Ovary (tissue), 9 donors: ENCODE data around the gene GPR152. TPM values are rescaled to one million over a fixed set of nuclear protein-coding genes. Genes with fewer than 3 reads are reported as not detected.
"Not testable (repeated sequence)": the region's sequence is repeated elsewhere in the genome, so short reads cannot be mapped to it uniquely, and the experiment has no call there.

Experiments
- DNase-seq, 5 donors: peaks; one replicate each; pipeline ENCODE4 v3.0.0-alpha.2; 2019 to 2020
- H3K27ac ChIP-seq, 2 donors: fragments of 200-600 bp; one replicate each; pipeline versions ENCODE4 v1.5.1 to v1.8.0; 2019 to 2022
- H3K27me3 ChIP-seq: fragments of 200-600 bp; one replicate; pipeline ENCODE4 v1.8.0; 2022
- H3K36me3 ChIP-seq: fragments of 200-600 bp; sonication (generic); one replicate; pipeline ENCODE4 v1.5.1; 2019
- H3K4me1 ChIP-seq: one replicate; pipeline ENCODE4 v1.8.1; 2013; ENCODE audit warnings: mild to moderate bottlenecking, moderate library complexity; ENCODE audit not compliant: insufficient read depth
- H3K4me3 ChIP-seq: fragments of 200-600 bp; sonication (generic); one replicate; pipeline ENCODE4 v1.5.1; 2017
- H3K9me3 ChIP-seq, 2 donors: fragments of 200-600 bp in 1 of 2; sonication (generic) in 1 of 2; one replicate each; pipeline versions ENCODE4 v1.5.1 to v1.8.1; 2013 to 2019; ENCODE audit warnings: mild to moderate bottlenecking in 1 of 2, moderate library complexity in 1 of 2
- EP300 ChIP-seq: sonication (generic); formaldehyde crosslinking; IDR thresholded peaks from one replicate; pipeline ENCODE4 v1.6.1; 2017; ENCODE audit warnings: antibody characterized with exemption
- POLR2A ChIP-seq: fragments of 450-650 bp; IDR thresholded peaks from one replicate; pipeline ENCODE4 v1.6.1; 2017; ENCODE audit warnings: antibody characterized with exemption, mild to moderate bottlenecking, moderate library complexity
- WGBS, 3 donors: extraction: QIAGEN DNeasy Blood & Tissue Kit in 1 of 3; methylation state at CpG; one replicate each; pipeline versions ENCODE4 v1.1.5 to v1.1.7; 2013 to 2017; 5-methylcytosine and 5-hydroxymethylcytosine counted together
- intact Hi-C, 4 donors: fragments of 100-400 bp; cut with DNase I; formaldehyde crosslinking; loops; one replicate each; pipeline versions ENCODE4 v1.11.0 to v1.15.1; 2022 to 2023
- polyA plus RNA-seq, 2 donors: library from polyadenylated mRNA; stranded (reverse); fragments of 200-250 nt in 1 of 2; fragments of 350-450 nt in 1 of 2; fragmentation: Illumina TruSeq in 1 of 2; extraction: RNeasy Lipid Tissue Mini Kit (QIAGEN cat#74804) in 1 of 2; gene quantifications; one replicate each; pipeline ENCODE4 v1.2.3, GENCODE V29; 2013 to 2014
- total RNA-seq, 7 donors: library from RNA; depleted of rRNA in 2 of 7; stranded (reverse); fragments of >200 nt in 2 of 7; fragmentation: NEBNext Ultra II Directional in 3 of 7; extraction: Animal tissue kit (Norgen Biotek cat#: 25700) in 3 of 7; gene quantifications; one replicate each; pipeline versions ENCODE4 v1.1.0 to v1.2.4, GENCODE V29; 2016 to 2023
- TF ChIP-seq, protein P1 (sequence below), 3 donors: fragments of 450-650 bp in 2 of 3; fragments of 200-600 bp in 1 of 3; IDR thresholded peaks; one replicate each; pipeline versions ENCODE4 v1.5.1 to v1.8.0; 2016 to 2022; ENCODE audit warnings: antibody characterized with exemption in 3 of 3, mild to moderate bottlenecking in 1 of 3
- donor health status: DM: no; HTN: no; CAD: no; lungs with moderate emphysema.
- donor health status: DM: no; HTN: no; CAD: no.
- donor health status: Bipolar disorder and iron deficiency.
- donor health status: DM: yes; HTN: yes; CAD: no.
- donor health status: DM: no; HTN: no; CAD: no.
- donor health status: DM: yes; HTN: yes; CAD: no.

GPR152 gene
- total and polyA plus RNA-seq, 9 donors: 0.15 TPM; not detected in 8

DNA sequence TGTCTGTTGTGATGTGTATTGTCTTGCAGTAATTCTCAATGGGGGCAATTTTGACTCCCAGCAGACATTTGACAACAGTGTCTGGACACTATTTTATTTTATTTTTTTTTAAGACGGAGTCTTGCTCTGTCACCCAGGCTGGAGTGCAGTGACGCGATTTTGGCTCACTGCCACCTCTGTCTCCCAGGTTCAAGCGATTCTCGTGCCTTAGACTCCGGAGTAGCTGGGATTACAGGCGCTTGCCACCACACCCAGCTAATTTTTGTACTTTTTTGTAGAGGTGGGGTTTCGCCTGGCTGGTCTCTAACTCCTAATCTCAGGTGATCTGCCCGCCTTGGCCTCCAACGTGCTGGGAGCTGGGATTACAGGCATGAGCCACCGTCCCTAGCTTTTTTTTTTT is 22.8 kb downstream of the GPR152 start:
- Histone ChIP-seq H3K27ac (no peak overlapping the region), H3K4me3 (no peak overlapping the region), H3K9me3 (no peaks in the 10 kb centered on the region), H3K27me3 (no peaks in the 10 kb centered on the region), H3K4me1 (peaks cover 5% of the 10 kb centered on the region), H3K36me3 (no peaks in the 10 kb centered on the region)
- intact Hi-C loops: loop anchor here in 2 of 4 donors (5.0 kb wide), 2 partner anchors 153 to 1292 kb away; partner anchors contain the start of gene GSTP1 (in 1 of the 2)
- peak in 2 of 5 donors; percentile 42 for DNase-seq
- TF ChIP-seq POLR2A: no peak
- no peak for TF ChIP-seq EP300
- TF ChIP-seq, protein P1, sequence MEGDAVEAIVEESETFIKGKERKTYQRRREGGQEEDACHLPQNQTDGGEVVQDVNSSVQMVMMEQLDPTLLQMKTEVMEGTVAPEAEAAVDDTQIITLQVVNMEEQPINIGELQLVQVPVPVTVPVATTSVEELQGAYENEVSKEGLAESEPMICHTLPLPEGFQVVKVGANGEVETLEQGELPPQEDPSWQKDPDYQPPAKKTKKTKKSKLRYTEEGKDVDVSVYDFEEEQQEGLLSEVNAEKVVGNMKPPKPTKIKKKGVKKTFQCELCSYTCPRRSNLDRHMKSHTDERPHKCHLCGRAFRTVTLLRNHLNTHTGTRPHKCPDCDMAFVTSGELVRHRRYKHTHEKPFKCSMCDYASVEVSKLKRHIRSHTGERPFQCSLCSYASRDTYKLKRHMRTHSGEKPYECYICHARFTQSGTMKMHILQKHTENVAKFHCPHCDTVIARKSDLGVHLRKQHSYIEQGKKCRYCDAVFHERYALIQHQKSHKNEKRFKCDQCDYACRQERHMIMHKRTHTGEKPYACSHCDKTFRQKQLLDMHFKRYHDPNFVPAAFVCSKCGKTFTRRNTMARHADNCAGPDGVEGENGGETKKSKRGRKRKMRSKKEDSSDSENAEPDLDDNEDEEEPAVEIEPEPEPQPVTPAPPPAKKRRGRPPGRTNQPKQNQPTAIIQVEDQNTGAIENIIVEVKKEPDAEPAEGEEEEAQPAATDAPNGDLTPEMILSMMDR (IDR thresholded peaks at IDR 0.05): no peak
- WGBS, 3 donors: 77 to 83% (median 79%) methylated on average over 11 of the region's 11 CpGs

DNA sequence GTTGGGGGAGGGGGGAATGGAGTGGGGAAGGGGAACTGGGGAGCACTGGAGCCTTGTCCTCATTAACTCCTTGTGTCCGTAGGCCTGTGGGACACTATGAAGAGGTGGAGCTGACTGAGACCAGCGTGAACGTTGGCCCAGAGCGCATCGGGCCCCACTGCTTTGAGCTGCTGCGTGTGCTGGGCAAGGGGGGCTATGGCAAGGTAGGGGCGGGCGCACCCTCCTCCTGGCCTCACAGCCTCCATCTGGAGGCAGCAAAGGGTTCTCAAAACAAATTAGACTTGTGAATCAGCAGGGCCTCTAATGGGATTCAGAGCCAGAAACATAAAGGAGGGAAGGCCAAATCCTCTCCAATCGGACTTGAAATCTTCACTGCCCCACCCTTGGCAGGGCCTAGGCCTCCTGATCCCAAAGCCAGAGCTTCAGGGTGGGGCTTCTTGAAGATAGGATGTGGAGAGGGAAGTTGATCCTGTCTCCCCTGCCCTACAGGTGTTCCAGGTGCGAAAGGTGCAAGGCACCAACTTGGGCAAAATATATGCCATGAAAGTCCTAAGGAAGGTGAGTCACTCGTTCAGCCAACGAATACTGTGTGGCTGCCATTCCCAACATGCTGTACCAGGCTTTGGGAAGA is 23.4 kb downstream of the GPR152 start:
- peaks cover 5% of the 10 kb centered on the region for H3K4me1 ChIP-seq
- peak overlapping the region; percentile 89 for H3K4me3 ChIP-seq
- intact Hi-C loops: loop anchor here in 1 of 4 donors (5.0 kb wide), 1 partner anchor 153 kb away; the partner anchor contains the start of gene GSTP1
- no peaks in the 10 kb centered on the region for H3K9me3 ChIP-seq
- TF ChIP-seq POLR2A (no peak), EP300 (no peak)
- TF ChIP-seq, protein P1 (IDR thresholded peaks at IDR 0.05): no peak
- peak in 2 of 5 donors; percentile 47 to 49 for DNase-seq
- 40 to 53% (median 42%) methylated on average over 12 of the region's 12 CpGs for WGBS, 3 donors
- H3K27me3 ChIP-seq: no peaks in the 10 kb centered on the region
- no peak overlapping the region for H3K27ac ChIP-seq
- H3K36me3 ChIP-seq: no peaks in the 10 kb centered on the region

DNA sequence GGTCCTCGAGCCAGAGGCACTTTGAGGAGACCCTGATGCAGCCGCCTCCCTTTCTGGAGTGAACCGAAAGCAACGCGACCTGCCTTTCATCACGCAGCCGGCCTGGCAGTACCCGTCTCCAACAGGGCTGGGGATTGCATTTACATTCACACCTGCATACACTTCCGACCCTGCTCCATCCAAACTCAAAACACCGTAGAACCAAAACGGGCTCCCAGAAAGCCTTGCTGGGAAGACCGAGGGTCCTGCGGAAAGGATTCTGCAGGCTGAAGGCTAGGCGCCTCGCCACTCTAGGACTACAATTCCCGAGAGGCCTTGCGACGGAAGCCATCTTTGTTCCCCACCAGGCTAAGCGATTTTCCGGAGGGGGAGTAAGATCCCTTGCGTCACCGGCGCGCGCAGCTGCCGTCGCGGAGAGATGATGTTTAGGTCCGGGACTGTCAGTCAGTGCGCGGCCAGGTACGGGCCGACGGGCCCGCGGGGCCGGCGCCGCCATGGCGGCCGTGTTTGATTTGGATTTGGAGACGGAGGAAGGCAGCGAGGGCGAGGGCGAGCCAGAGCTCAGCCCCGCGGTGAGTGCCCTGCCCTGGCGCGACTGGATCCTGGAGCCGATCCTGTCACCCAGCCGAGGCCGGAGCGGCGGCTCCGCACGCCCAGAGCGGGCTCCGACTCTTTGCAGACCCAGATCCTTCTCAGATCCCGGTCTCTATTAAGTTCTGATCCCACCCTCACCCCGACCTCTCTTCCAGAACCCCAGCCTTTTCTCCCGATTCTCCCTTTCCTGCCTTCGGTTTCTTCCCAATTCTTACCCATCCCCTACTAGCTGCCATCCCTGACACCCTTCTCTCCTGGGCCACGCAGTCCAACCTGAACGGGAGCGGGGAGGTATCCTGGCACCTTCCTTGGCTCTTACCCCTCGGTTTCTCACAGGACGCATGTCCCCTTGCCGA is 24.2 kb downstream of the GPR152 start, which contains the start of gene RPS6KB2:
Gene RPS6KB2 (plus strand): TSS at position 443 of the 950 bp plus-strand sequence. CDS start 52 bp downstream, at position 495.
- peak; percentile 98 to 100 (median 99) for DNase-seq
- WGBS, 3 donors: 0 to 1% (median 1%) methylated on average over 67 to 68 of the region's 68 CpGs
- peaks cover 5% of the 10 kb centered on the region for H3K4me1 ChIP-seq
- no peaks in the 10 kb centered on the region for H3K36me3 ChIP-seq
- peak within 1 kb of the TSS; percentile 60 to 80 for H3K27ac ChIP-seq
- no peaks in the 10 kb centered on the region for H3K9me3 ChIP-seq
- H3K27me3 ChIP-seq: no peaks in the 10 kb centered on the region
- peak within 1 kb of the TSS; percentile 89 for H3K4me3 ChIP-seq
- intact Hi-C loops: loop anchor here in 1 of 4 donors (5.0 kb wide), 1 partner anchor 154 kb away; the partner anchor contains the start of gene GSTP1
- TF ChIP-seq POLR2A (peak; percentile 89), EP300 (no peak)

DNA sequence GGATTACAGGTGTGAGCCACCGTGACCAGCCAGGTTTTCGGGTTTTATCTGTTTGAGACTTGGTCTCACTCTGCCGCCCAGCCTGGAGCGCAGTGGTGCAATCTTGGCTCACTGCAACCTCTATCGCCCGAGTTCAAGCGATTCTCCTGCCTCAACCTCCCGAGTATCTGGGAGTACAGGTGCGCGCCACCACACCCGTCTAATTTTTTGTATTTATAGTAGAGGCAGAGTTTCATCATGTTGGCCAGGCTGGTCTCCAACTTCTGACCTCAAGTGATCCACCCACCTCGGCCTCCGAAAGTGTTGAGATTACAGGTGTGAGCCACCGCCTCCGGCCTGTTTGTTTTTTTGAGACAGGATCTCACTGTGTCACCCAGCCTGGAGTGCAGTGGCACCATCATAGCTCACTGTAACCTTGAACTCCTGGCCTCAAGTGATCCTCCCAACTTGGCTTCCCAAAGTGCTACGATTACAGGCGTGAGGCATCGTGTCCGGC is 25.1 kb downstream of the GPR152 start:
- DNase-seq: peak in 2 of 5 donors; percentile 45 to 47
- peak overlapping the region; percentile 89 for H3K4me3 ChIP-seq
- H3K27ac ChIP-seq: peak overlapping the region in 1 of 2 donors; percentile 60
- not testable (repeated sequence) for H3K9me3 ChIP-seq, H3K4me1 ChIP-seq, H3K36me3 ChIP-seq, H3K27me3 ChIP-seq
- intact Hi-C loops: loop anchor here in 1 of 4 donors (5.0 kb wide), 1 partner anchor 155 kb away; the partner anchor contains the start of gene GSTP1
- WGBS, 3 donors: 58 to 67% (median 60%) methylated on average over 19 of the region's 19 CpGs
